Fibroblast of skin of abdomen (primary cell): ENCODE data around the gene SBF1.

Experiments used
- DNase-seq: peaks from one replicate; pipeline ENCODE4 v3.0.0-alpha.2; 2013

The SBF1 gene

GRCh38 chr22:50467773-50468440 lies 6.9 kb downstream of the SBF1 start:
- DNase-seq: no peak

- no peak for DNase-seq
Observed at GRCh38 chr22:50467341-50467740, 7.5 kb downstream of the SBF1 start.

- DNase-seq: no peak
Observed at GRCh38 chr22:50465066-50465930, 9.5 kb downstream of the SBF1 start.

- DNase-seq: no peak
Observed at GRCh38 chr22:50464451-50464850, 10.4 kb downstream of the SBF1 start.

GRCh38 chr22:50463188-50463900 lies 11.5 kb downstream of the SBF1 start:
- no peak for DNase-seq

GRCh38 chr22:50461979-50462540 lies 12.8 kb downstream of the SBF1 start:
- no peak for DNase-seq

- DNase-seq: no peak
Observed at GRCh38 chr22:50461536-50461935, 13.3 kb downstream of the SBF1 start.

- DNase-seq: no peak
Observed at GRCh38 chr22:50460938-50461337, 13.9 kb downstream of the SBF1 start.

GRCh38 chr22:50459496-50460140 lies 15.2 kb downstream of the SBF1 start:
- DNase-seq: no peak

- DNase-seq: no peak
Observed at GRCh38 chr22:50459016-50459415, 15.8 kb downstream of the SBF1 start.

- no peak for DNase-seq
Observed at GRCh38 chr22:50456466-50457234, 18.2 kb downstream of the SBF1 start.

GRCh38 chr22:50456026-50456425 lies 18.8 kb downstream of the SBF1 start:
- DNase-seq: no peak

- no peak for DNase-seq
Observed at GRCh38 chr22:50455201-50455600, 19.6 kb downstream of the SBF1 start.

- no peak for DNase-seq
Observed at GRCh38 chr22:50454556-50455075, 20.2 kb downstream of the SBF1 start.

- DNase-seq: no peak
Observed at GRCh38 chr22:50452649-50453048, 22.2 kb downstream of the SBF1 start.

- no peak for DNase-seq
Observed at GRCh38 chr22:50447576-50448551, 27.0 kb downstream of the SBF1 start.

GRCh38 chr22:50446708-50447575 lies 27.9 kb downstream of the SBF1 start:
- no peak for DNase-seq

- no peak for DNase-seq
Observed at GRCh38 chr22:50445880-50446707, 28.7 kb downstream of the SBF1 start.
